K562 (cell line): ENCODE results near the gene TERT. TPM values are rescaled to one million over a fixed set of nuclear protein-coding genes. Genes with fewer than 3 reads are reported as not detected.

ENCODE experiments used
- ATAC-seq: fragments of 200-7000 bp; cut with Tn5 transposase; 3 replicates; pipeline ENCODE4 v1.9.1; 2020; ENCODE audit warnings: moderate library complexity
- BruUV-seq: library from RNA; stranded (reverse); fragments of 400-500 nt; replicated peaks from 2 replicates; lab custom pipeline; 2021; lab: Mats Ljungman, UMichigan
- CTCF ChIA-PET: fragments of 300-600 bp; formaldehyde crosslinking; extraction: SDS; loops from one replicate; lab custom pipeline; 2021; ENCODE audit warnings: low intra/inter-chr PET ratio; lab: Yijun Ruan, JAX
- POLR2A ChIA-PET: fragments of 300-600, 350-650 bp; sonication (Branson Sonifier 250); formaldehyde crosslinking; extraction: SDS; loops from one replicate; lab custom pipeline; 2021; ENCODE audit warnings: antibody characterized with exemption, inconsistent platforms; lab: Yijun Ruan, JAX
- DNase-seq, 4 experiments: peaks; one replicate each; pipeline versions ENCODE4 v3.0.0 to v3.0.0-alpha.2; 2011 to 2018; ENCODE audit warnings: low spot score in 3 of 4, mixed read lengths in 3 of 4; ENCODE audit errors: extremely low read depth in 1 of 4
- FAIRE-seq: peaks from 2 replicates; lab custom pipeline; 2011; peaks lifted over from hg19 to GRCh38; lab: Jason Lieb, UNC
- H2AFZ ChIP-seq: 2 replicates; pipeline ENCODE4 v1.6.0; 2011; ENCODE audit warnings: low read depth, low read length, control low read depth, inconsistent platforms
- H3K27ac ChIP-seq: fragments of 200-600 bp; 3 replicates; pipeline ENCODE4 v1.8.0; 2011; ENCODE audit warnings: low read depth, mild to moderate bottlenecking, control low read depth, inconsistent platforms, low read length, moderate library complexity, mixed read lengths; ENCODE audit errors: extremely low read depth
- H3K27me3 ChIP-seq, 2 experiments: fragments of 300-600 bp in 1 of 2; 2 replicates in 1 of 2; 3 replicates in 1 of 2; pipeline versions ENCODE4 v1.6.0 to v1.8.0; 2011; ENCODE audit warnings: inconsistent platforms in 2 of 2, low read length in 2 of 2, mild to moderate bottlenecking in 1 of 2, mixed read lengths in 1 of 2, moderate library complexity in 1 of 2; ENCODE audit not compliant: control insufficient read depth in 2 of 2, insufficient read depth in 2 of 2
- H3K36me3 ChIP-seq: fragments of 300-600 bp; 3 replicates; pipeline ENCODE4 v1.8.0; 2011; ENCODE audit warnings: mild to moderate bottlenecking, low read length, inconsistent platforms; ENCODE audit not compliant: control insufficient read depth, insufficient read depth
- H3K4me1 ChIP-seq, 2 experiments: fragments of 200-600 bp in 1 of 2; replicated peaks in 1 of 2; 2 replicates in 1 of 2; 3 replicates in 1 of 2; pipeline versions ENCODE4 v1.5.1 to v1.8.0; 2011; ENCODE audit warnings: inconsistent platforms in 2 of 2, low read length in 2 of 2, mild to moderate bottlenecking in 1 of 2, mixed read lengths in 1 of 2, moderate library complexity in 1 of 2; ENCODE audit not compliant: control insufficient read depth in 2 of 2, insufficient read depth in 2 of 2
- H3K4me2 ChIP-seq: 2 replicates; pipeline ENCODE4 v1.6.1; 2011; ENCODE audit warnings: low read length, control low read depth, inconsistent platforms, mixed read lengths; ENCODE audit not compliant: insufficient read depth
- H3K4me3 ChIP-seq: fragments of 200-600 bp; sonication (generic), shearing (Covaris generic); 2 replicates; pipeline ENCODE4 v1.5.1; 2016; ENCODE audit warnings: control low read depth, inconsistent platforms
- H3K79me2 ChIP-seq: fragments of 200-600 bp; 3 replicates; pipeline ENCODE4 v1.8.0; 2011; ENCODE audit warnings: low read length, inconsistent platforms; ENCODE audit not compliant: control insufficient read depth, insufficient read depth
- H3K9ac ChIP-seq, 2 experiments: 2 replicates each; pipeline versions ENCODE4 v1.6.0 to v1.6.1; 2011; ENCODE audit warnings: low read depth in 2 of 2, low read length in 2 of 2, control low read depth in 1 of 2, inconsistent platforms in 1 of 2, mild to moderate bottlenecking in 1 of 2, mixed read lengths in 1 of 2; ENCODE audit not compliant: insufficient read depth in 1 of 2
- H3K9me1 ChIP-seq: one replicate; pipeline ENCODE4 v1.6.0; 2011; ENCODE audit warnings: inconsistent platforms, mild to moderate bottlenecking, low read length, moderate library complexity; ENCODE audit not compliant: control insufficient read depth, insufficient read depth
- H3K9me3 ChIP-seq: replicated peaks from 2 replicates; pipeline ENCODE4 v1.5.1; 2011; ENCODE audit warnings: low read depth, low read length, inconsistent platforms; ENCODE audit not compliant: control insufficient read depth, insufficient read depth
- H4K20me1 ChIP-seq: replicated peaks from 2 replicates; pipeline ENCODE4 v1.6.1; 2011; ENCODE audit warnings: low read length, inconsistent platforms, mixed read lengths; ENCODE audit not compliant: control insufficient read depth, insufficient read depth
- ARID1B ChIP-seq: fragments of 450-650 bp; IDR thresholded peaks from 2 replicates; pipeline ENCODE4 v1.6.1; 2016; ENCODE audit warnings: antibody characterized with exemption, mild to moderate bottlenecking, inconsistent platforms
- ATF6 ChIP-seq: sonication (generic); formaldehyde crosslinking; IDR thresholded peaks from 2 replicates; pipeline ENCODE4 v1.4.0; 2020; ENCODE audit warnings: mild to moderate bottlenecking, missing genetic modification reagents
- BDP1 ChIP-seq: IDR thresholded peaks from 3 replicates; pipeline ENCODE4 v1.6.1; 2011; ENCODE audit not compliant: insufficient read length, insufficient read depth
- BHLHE40 ChIP-seq: IDR thresholded peaks from 2 replicates; pipeline ENCODE4 v1.6.1; 2011; ENCODE audit warnings: low read length, improper control_type of control experiment
- CREB1 ChIP-seq, 2 experiments: sonication (generic) in 1 of 2; formaldehyde crosslinking in 1 of 2; IDR thresholded peaks; 2 replicates each; pipeline versions ENCODE4 v1.6.1 to v1.8.0; 2012 to 2022; ENCODE audit warnings: inconsistent platforms in 1 of 2, mild to moderate bottlenecking in 1 of 2, missing genetic modification reagents in 1 of 2, moderate library complexity in 1 of 2
- CXXC5 ChIP-seq: fragments of 250-450 bp; sonication (Bioruptor Pico); IDR thresholded peaks from 2 replicates; pipeline ENCODE4 v1.8.0; 2022; ENCODE audit warnings: inconsistent platforms, mild to moderate bottlenecking, moderate library complexity
- DMBX1 ChIP-seq: fragments of 250-450 bp; sonication (Bioruptor Pico); IDR thresholded peaks from 2 replicates; pipeline ENCODE4 v1.8.0; 2022; ENCODE audit warnings: inconsistent platforms, mild to moderate bottlenecking, moderate library complexity, borderline replicate concordance
- ELF1 ChIP-seq: fragments of 200-800 bp; sonication (Bioruptor generic); IDR thresholded peaks from 2 replicates; pipeline ENCODE4 v1.6.1; 2016; ENCODE audit warnings: missing genetic modification characterization, missing compliant biosample characterization
- FOSL1 ChIP-seq: fragments of 200-800 bp; sonication (Bioruptor generic); conservative IDR thresholded peaks from 2 replicates; pipeline ENCODE4 v1.6.1; 2016; ENCODE audit warnings: missing genetic modification characterization, missing compliant biosample characterization
- GATA2 ChIP-seq: sonication (generic); formaldehyde crosslinking; IDR thresholded peaks from 2 replicates; pipeline ENCODE4 v1.4.0; 2020; ENCODE audit warnings: mild to moderate bottlenecking, missing genetic modification reagents
- L3MBTL2 ChIP-seq: fragments of 450-650 bp; IDR thresholded peaks from 2 replicates; pipeline ENCODE4 v1.6.1; 2016; ENCODE audit warnings: mild to moderate bottlenecking, moderate library complexity
- MTF1 ChIP-seq: fragments of 250-450 bp; sonication (Bioruptor Pico); IDR thresholded peaks from 2 replicates; pipeline ENCODE4 v1.9.0; 2021; ENCODE audit warnings: moderate library complexity, mild to moderate bottlenecking, inconsistent platforms, borderline replicate concordance
- NFRKB ChIP-seq: fragments of 450-650 bp; IDR thresholded peaks from 2 replicates; pipeline ENCODE4 v1.6.1; 2016; ENCODE audit warnings: low read depth
- RCOR1 ChIP-seq, 2 experiments: IDR thresholded peaks; 2 replicates each; pipeline ENCODE4 v1.6.1; 2012; ENCODE audit warnings: low read depth in 2 of 2, low read length in 2 of 2, borderline replicate concordance in 1 of 2, improper control_type of control experiment in 1 of 2
- SREBF1 ChIP-seq: fragments of 150-350 bp; IDR thresholded peaks from 2 replicates; pipeline ENCODE4 v1.6.1; 2014; ENCODE audit warnings: antibody characterized with exemption, low read depth, low read length, borderline replicate concordance
- TFAP4 ChIP-seq: sonication (generic); formaldehyde crosslinking; IDR thresholded peaks from 2 replicates; pipeline ENCODE4 v1.8.0; 2022; ENCODE audit warnings: missing genetic modification reagents, mild to moderate bottlenecking, moderate library complexity, borderline replicate concordance
- ZEB2 ChIP-seq: fragments of 450-650 bp; IDR thresholded peaks from 2 replicates; pipeline ENCODE4 v1.6.1; 2016
- ZNF311 ChIP-seq: fragments of 250-450 bp; sonication (Bioruptor Pico); IDR thresholded peaks from 2 replicates; pipeline ENCODE4 v1.4.0; 2020; ENCODE audit warnings: mild to moderate bottlenecking, moderate library complexity
- ZNF589 ChIP-seq: fragments of 200-800 bp; sonication (Bioruptor generic); IDR thresholded peaks from 2 replicates; pipeline ENCODE4 v1.6.1; 2016; ENCODE audit warnings: low read depth, missing genetic modification characterization, missing compliant biosample characterization
- WGBS: fragments of 100-300 bp; shearing (Covaris generic); methylation state at CpG from one replicate; pipeline ENCODE4 v1.1.6; 2016; ENCODE audit warnings: low coverage, mixed read lengths; ENCODE audit not compliant: insufficient coverage; ENCODE audit errors: missing lambda C conversion rate; 5-methylcytosine and 5-hydroxymethylcytosine counted together
- in situ Hi-C: fragments of 300-500 bp; cut with MboI; formaldehyde crosslinking; loops from 4 replicates; pipeline ENCODE4 v1.15.0; 2018; ENCODE audit warnings: inconsistent platforms, mixed read lengths
- intact Hi-C: fragments of 100-400 bp; cut with micrococcal nuclease; formaldehyde crosslinking; loops from 2 replicates; pipeline ENCODE4 v1.14.2; 2022
- polyA plus RNA-seq, 8 experiments: library from polyadenylated mRNA; depleted of rRNA in 4 of 8; stranded (reverse) in 5 of 8; unstranded in 3 of 8; fragments of >200 nt; fragmentation: Nextera tagmentation in 2 of 8; fragmentation: Illumina TruSeq in 1 of 8; extraction: Ambion mirVana in 2 of 8; extraction: Trizol in 1 of 8; gene quantifications; 2 replicates each; pipeline versions ENCODE4 v1.2.1 to v1.2.3, GENCODE V29; 2011 to 2014; ENCODE audit warnings: inconsistent platforms in 1 of 8, missing spikeins in 1 of 8
- total RNA-seq, 7 experiments: library from RNA; depleted of rRNA in 6 of 7; stranded (reverse); fragments of >200 nt in 6 of 7; fragmentation: Illumina TruSeq in 2 of 7; extraction: Trizol in 2 of 7; gene quantifications; 2 replicates each; pipeline versions ENCODE4 v1.2.1 to v1.2.3, GENCODE V29; 2011 to 2021; ENCODE audit warnings: low replicate concordance in 1 of 7

The TERT gene
- total and polyA plus RNA-seq, 9 of the 15 experiments (the other 6 are each of a cell fraction or from before 2014, with no cell fraction given), result 0.08 to 4.5 (median 0.98) TPM; not detected in 1

GRCh38 chr5:1239505-1240251, 55.2 kb downstream of the TERT start:
- Histone ChIP-seq H3K27ac (no peak overlapping the region), H3K4me2 (peak overlapping the region; percentile 19; the same call in 1 of the 2 replicates), H3K27me3 (peaks cover 33 to 66% of the 10 kb centered on the region in 2 experiments; a peak in 4 of 5 replicates), H2AFZ (no peak overlapping the region), H3K9ac (peak overlapping the region in 1 of 2 experiments; percentile 15; a peak in 1 of 4 replicates), H3K9me3 (0 out of 2 replicates have a peak, but pooled peaks cover 2% of the 10 kb centered on the region), H3K4me3 (no peak overlapping the region), H3K4me1 (peaks cover 8 to 28% of the 10 kb centered on the region in 2 experiments; a peak in 4 of 5 replicates), H3K36me3 (no peaks in the 10 kb centered on the region), H3K79me2 (no peaks in the 10 kb centered on the region), H3K9me1 (no peaks in the 10 kb centered on the region), H4K20me1 (peaks cover 31% of the 10 kb centered on the region)
- FAIRE-seq (peak; percentile 42), DNase-seq (peak; percentile 51 to 66 (median 60)), ATAC-seq (peak; percentile 55)
- whole genome bisulfite sequencing, result under 1% methylated on average over 22 of the region's 22 CpGs
- in situ Hi-C loops (no loop called here), intact Hi-C loops (no loop called here)
- POLR2A ChIA-PET, result interaction anchor here (0.6 to 1.0 kb wide), 3 partner anchors 8 to 35 kb away, joined by 3 to 4 read pairs (median 3); no protein-coding TSS in a partner anchor
- CTCF ChIA-PET, result interaction anchor here (0.5 kb wide), 1 partner anchor 73 kb away, joined by 3 read pairs; no protein-coding TSS in a partner anchor
- no TSS peak for BruUV-seq
- TF ChIP-seq BHLHE40 (peak; percentile 74), BDP1 (no peak), GATA2 (peak; percentile 62; the same call in 1 of the 2 replicates), CREB1 (IDR thresholded peaks at IDR 0.05) (no peak), CREB1 (CRISPR knock-in tag; IDR thresholded peaks at IDR 0.05) (0 out of 2 replicates have a peak, but pooled peaks have one; percentile 42), ELF1 (peak; percentile 73), FOSL1 (tag) (0 out of 2 replicates have a peak, but pooled peaks have one; percentile 31), ZNF311 (no peak), TFAP4 (CRISPR knock-in tag) (peak; percentile 66; the same call in 1 of the 2 replicates), MTF1 (CRISPR knock-in tag) (no peak), CXXC5 (CRISPR knock-in tag) (peak; percentile 86), ARID1B (peak; percentile 66), ATF6 (CRISPR knock-in tag) (no peak), ZEB2 (peak; percentile 53; the same call in 1 of the 2 replicates), L3MBTL2 (peak; percentile 51; the same call in 1 of the 2 replicates), DMBX1 (peak; percentile 18; the same call in 1 of the 2 replicates), SREBF1 (0 out of 2 replicates have a peak, but pooled peaks have one; percentile 51), NFRKB (no peak), ZNF589 (CRISPR knock-in tag) (0 out of 2 replicates have a peak, but pooled peaks have one; percentile 37), RCOR1 (IDR thresholded peaks at IDR 0.05; ENCODE audit: borderline replicate concordance in 1 of 2, low read depth in 2 of 2, low read length in 2 of 2) (0 out of 4 replicates have a peak, but pooled peaks of 1 of the 2 experiments have one; percentile 10)
